H1 (cell line): ENCODE data around the gene PSMB5. TPM values are rescaled to one million over a fixed set of nuclear protein-coding genes. Genes with fewer than 3 reads are reported as not detected.

ENCODE experiments used
- ATF3 ChIP-seq: IDR thresholded peaks from 2 replicates; pipeline ENCODE4 v1.6.1; 2011; ENCODE audit warnings: low read depth, mild to moderate bottlenecking, low read length; ENCODE audit not compliant: insufficient read depth
- BRCA1 ChIP-seq: IDR thresholded peaks from 2 replicates; pipeline ENCODE4 v1.6.1; 2012; ENCODE audit warnings: low read depth, low read length, improper control_type of control experiment
- CHD1 ChIP-seq: IDR thresholded peaks from 2 replicates; pipeline ENCODE4 v1.6.1; 2012; ENCODE audit warnings: low read depth, low read length, improper control_type of control experiment
- CHD2 ChIP-seq: IDR thresholded peaks from 2 replicates; pipeline ENCODE4 v1.6.1; 2012; ENCODE audit warnings: low read length, improper control_type of control experiment
- CREB1 ChIP-seq: IDR thresholded peaks from 2 replicates; pipeline ENCODE4 v1.6.1; 2012; ENCODE audit warnings: inconsistent platforms
- KDM1A ChIP-seq: fragments of 200-600, 300-600 bp; sonication (generic); IDR thresholded peaks from 2 replicates; pipeline ENCODE4 v1.7.1; 2016; ENCODE audit warnings: mild to moderate bottlenecking, low read length, borderline replicate concordance
- MAX ChIP-seq: IDR thresholded peaks from 2 replicates; pipeline ENCODE4 v1.6.1; 2012; ENCODE audit warnings: inconsistent platforms
- NRF1 ChIP-seq: IDR thresholded peaks from 2 replicates; pipeline ENCODE4 v1.6.1; 2011; ENCODE audit warnings: mild to moderate bottlenecking, low read depth, low read length, improper control_type of control experiment
- YY1 ChIP-seq: IDR thresholded peaks from 2 replicates; pipeline ENCODE4 v1.6.1; 2011; ENCODE audit warnings: low read depth, mild to moderate bottlenecking, low read length
- polyA plus RNA-seq, 7 experiments: library from polyadenylated mRNA; depleted of rRNA in 3 of 7; stranded (reverse) in 5 of 7; unstranded in 2 of 7; fragments of >200 nt in 5 of 7; fragments of 200-250 nt in 2 of 7; gene quantifications; 1 replicate in 5 of 7; 2 replicates in 1 of 7; 4 replicates in 1 of 7; pipeline versions ENCODE4 v1.2.1 to v1.2.3, GENCODE V29; 2011 to 2013; ENCODE audit warnings: missing spikeins in 2 of 7, mixed read lengths in 2 of 7
- total RNA-seq: library from RNA; stranded (reverse); fragmentation: NEBNext Ultra II Directional; extraction: Animal tissue kit (Norgen Biotek cat#: 25700); gene quantifications from 2 replicates; pipeline ENCODE4 v1.2.1, GENCODE V29; 2021
- TF ChIP-seq, protein P1 (sequence below): fragments of 300-600 bp; sonication (generic); IDR thresholded peaks from 2 replicates; pipeline ENCODE4 v1.7.1; 2012; ENCODE audit warnings: low read length, moderate library complexity, mild to moderate bottlenecking, inconsistent platforms; ENCODE audit not compliant: insufficient replicate concordance

Gene PSMB5
- total and polyA plus RNA-seq, 2 of the 8 experiments (the other 6 are each of a cell fraction or from before 2014, with no cell fraction given), result 254 to 510 TPM

GRCh38 chr14:23034498-23035302 lies at the start of gene PSMB5 (continued):
- no peak for TF ChIP-seq ATF3
- peak; percentile 78 for TF ChIP-seq CREB1
- no peak for TF ChIP-seq NRF1
- TF ChIP-seq CHD1, result no peak
- TF ChIP-seq MAX, result no peak; the same call in 1 of the 2 replicates
- TF ChIP-seq, protein P1, sequence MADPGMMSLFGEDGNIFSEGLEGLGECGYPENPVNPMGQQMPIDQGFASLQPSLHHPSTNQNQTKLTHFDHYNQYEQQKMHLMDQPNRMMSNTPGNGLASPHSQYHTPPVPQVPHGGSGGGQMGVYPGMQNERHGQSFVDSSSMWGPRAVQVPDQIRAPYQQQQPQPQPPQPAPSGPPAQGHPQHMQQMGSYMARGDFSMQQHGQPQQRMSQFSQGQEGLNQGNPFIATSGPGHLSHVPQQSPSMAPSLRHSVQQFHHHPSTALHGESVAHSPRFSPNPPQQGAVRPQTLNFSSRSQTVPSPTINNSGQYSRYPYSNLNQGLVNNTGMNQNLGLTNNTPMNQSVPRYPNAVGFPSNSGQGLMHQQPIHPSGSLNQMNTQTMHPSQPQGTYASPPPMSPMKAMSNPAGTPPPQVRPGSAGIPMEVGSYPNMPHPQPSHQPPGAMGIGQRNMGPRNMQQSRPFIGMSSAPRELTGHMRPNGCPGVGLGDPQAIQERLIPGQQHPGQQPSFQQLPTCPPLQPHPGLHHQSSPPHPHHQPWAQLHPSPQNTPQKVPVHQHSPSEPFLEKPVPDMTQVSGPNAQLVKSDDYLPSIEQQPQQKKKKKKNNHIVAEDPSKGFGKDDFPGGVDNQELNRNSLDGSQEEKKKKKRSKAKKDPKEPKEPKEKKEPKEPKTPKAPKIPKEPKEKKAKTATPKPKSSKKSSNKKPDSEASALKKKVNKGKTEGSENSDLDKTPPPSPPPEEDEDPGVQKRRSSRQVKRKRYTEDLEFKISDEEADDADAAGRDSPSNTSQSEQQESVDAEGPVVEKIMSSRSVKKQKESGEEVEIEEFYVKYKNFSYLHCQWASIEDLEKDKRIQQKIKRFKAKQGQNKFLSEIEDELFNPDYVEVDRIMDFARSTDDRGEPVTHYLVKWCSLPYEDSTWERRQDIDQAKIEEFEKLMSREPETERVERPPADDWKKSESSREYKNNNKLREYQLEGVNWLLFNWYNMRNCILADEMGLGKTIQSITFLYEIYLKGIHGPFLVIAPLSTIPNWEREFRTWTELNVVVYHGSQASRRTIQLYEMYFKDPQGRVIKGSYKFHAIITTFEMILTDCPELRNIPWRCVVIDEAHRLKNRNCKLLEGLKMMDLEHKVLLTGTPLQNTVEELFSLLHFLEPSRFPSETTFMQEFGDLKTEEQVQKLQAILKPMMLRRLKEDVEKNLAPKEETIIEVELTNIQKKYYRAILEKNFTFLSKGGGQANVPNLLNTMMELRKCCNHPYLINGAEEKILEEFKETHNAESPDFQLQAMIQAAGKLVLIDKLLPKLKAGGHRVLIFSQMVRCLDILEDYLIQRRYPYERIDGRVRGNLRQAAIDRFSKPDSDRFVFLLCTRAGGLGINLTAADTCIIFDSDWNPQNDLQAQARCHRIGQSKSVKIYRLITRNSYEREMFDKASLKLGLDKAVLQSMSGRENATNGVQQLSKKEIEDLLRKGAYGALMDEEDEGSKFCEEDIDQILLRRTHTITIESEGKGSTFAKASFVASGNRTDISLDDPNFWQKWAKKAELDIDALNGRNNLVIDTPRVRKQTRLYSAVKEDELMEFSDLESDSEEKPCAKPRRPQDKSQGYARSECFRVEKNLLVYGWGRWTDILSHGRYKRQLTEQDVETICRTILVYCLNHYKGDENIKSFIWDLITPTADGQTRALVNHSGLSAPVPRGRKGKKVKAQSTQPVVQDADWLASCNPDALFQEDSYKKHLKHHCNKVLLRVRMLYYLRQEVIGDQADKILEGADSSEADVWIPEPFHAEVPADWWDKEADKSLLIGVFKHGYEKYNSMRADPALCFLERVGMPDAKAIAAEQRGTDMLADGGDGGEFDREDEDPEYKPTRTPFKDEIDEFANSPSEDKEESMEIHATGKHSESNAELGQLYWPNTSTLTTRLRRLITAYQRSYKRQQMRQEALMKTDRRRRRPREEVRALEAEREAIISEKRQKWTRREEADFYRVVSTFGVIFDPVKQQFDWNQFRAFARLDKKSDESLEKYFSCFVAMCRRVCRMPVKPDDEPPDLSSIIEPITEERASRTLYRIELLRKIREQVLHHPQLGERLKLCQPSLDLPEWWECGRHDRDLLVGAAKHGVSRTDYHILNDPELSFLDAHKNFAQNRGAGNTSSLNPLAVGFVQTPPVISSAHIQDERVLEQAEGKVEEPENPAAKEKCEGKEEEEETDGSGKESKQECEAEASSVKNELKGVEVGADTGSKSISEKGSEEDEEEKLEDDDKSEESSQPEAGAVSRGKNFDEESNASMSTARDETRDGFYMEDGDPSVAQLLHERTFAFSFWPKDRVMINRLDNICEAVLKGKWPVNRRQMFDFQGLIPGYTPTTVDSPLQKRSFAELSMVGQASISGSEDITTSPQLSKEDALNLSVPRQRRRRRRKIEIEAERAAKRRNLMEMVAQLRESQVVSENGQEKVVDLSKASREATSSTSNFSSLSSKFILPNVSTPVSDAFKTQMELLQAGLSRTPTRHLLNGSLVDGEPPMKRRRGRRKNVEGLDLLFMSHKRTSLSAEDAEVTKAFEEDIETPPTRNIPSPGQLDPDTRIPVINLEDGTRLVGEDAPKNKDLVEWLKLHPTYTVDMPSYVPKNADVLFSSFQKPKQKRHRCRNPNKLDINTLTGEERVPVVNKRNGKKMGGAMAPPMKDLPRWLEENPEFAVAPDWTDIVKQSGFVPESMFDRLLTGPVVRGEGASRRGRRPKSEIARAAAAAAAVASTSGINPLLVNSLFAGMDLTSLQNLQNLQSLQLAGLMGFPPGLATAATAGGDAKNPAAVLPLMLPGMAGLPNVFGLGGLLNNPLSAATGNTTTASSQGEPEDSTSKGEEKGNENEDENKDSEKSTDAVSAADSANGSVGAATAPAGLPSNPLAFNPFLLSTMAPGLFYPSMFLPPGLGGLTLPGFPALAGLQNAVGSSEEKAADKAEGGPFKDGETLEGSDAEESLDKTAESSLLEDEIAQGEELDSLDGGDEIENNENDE, result no peak
- no peak for TF ChIP-seq KDM1A
- TF ChIP-seq BRCA1, result no peak
- peak; percentile 98 for TF ChIP-seq YY1
- no peak for TF ChIP-seq CHD2
